ENCODE measurements around the gene SIX3. TPM values are rescaled to one million over a fixed set of nuclear protein-coding genes. Genes with fewer than 3 reads are reported as not detected.

Gene SIX3
- polyA plus RNA-seq, 1 experiment, result not detected

DNA sequence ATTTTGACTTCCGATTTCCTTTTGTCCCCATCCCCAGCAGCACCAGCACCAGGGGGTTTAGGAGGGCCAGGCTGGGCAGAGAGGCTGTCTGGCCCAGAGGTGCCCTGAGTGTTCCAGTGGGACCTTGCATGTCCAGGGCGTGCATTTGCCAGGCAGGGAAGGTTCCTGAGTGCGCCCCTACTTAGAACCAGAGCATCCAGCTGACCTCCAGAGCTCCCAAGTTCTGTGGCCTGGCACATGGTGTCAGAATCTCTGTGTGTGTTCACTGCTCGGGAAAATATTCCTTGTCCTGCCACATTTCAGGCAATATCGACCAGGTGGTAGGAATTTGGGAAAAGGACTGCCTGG lies 5.5 kb downstream of the SIX3 start:
- ChIA-PET POLR2A (no interaction called here), CTCF (interaction anchor here (1.2 to 1.8 kb wide), 2 partner anchors 9 to 466 kb away, joined by 3 to 5 read pairs; no protein-coding TSS in a partner anchor)
- no peak for DNase-seq (ENCODE audit: low read depth)
- H3K36me3 ChIP-seq (ENCODE audit: control insufficient read depth, insufficient read depth, low read length), result no peaks in the 10 kb centered on the region
- TF ChIP-seq, protein P1, sequence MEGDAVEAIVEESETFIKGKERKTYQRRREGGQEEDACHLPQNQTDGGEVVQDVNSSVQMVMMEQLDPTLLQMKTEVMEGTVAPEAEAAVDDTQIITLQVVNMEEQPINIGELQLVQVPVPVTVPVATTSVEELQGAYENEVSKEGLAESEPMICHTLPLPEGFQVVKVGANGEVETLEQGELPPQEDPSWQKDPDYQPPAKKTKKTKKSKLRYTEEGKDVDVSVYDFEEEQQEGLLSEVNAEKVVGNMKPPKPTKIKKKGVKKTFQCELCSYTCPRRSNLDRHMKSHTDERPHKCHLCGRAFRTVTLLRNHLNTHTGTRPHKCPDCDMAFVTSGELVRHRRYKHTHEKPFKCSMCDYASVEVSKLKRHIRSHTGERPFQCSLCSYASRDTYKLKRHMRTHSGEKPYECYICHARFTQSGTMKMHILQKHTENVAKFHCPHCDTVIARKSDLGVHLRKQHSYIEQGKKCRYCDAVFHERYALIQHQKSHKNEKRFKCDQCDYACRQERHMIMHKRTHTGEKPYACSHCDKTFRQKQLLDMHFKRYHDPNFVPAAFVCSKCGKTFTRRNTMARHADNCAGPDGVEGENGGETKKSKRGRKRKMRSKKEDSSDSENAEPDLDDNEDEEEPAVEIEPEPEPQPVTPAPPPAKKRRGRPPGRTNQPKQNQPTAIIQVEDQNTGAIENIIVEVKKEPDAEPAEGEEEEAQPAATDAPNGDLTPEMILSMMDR (IDR thresholded peaks at IDR 0.05; ENCODE audit: insufficient read depth, low read depth, low read length), result no peak
- H3K4me3 ChIP-seq (ENCODE audit: low read depth, low read length), result no peak overlapping the region
- H3K27me3 ChIP-seq (ENCODE audit: control insufficient read depth, insufficient read depth, low read length), result peaks cover 44% of the 10 kb centered on the region

DNA sequence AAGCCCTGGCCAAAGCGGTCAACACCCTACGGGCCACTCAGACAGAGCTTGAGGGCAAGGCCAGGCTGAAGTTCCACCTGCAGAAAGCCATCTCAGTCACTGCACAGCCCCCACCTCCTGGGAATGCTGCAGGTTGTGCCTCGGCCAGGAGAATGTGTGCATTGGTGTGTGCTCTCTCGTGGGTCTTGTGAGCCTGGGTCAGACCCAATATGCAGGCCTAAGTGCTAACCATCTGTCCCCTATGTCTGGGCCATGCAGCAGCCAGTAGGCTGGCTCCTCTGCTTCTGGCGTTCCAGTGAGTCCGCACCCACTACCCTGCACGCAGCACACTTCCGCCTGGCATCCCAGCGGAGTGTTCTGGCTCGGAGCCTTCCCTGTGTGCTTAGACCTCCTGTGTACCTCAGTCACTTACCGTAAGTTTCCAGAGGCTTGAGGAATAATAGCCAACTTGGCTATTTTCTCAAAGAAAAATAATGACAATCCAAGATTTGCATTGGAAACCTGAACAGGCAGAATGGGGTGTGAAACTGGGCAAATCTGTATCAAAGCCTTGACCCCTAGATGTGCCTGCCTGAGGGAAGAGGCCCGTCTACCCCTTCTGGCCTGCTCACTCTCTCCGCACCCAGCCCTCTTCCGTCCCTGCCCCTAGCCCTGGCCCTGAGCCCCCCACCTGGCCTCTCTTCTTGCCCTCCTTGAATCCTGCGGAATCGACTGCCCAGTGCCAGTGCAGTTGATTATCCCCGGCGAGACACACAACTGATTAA lies 7.2 kb downstream of the SIX3 start:
- H3K27me3 ChIP-seq (ENCODE audit: control insufficient read depth, insufficient read depth, low read length), result peaks cover 48% of the 10 kb centered on the region
- TF ChIP-seq, protein P1 (IDR thresholded peaks at IDR 0.05; ENCODE audit: insufficient read depth, low read depth, low read length), result no peak
- H3K36me3 ChIP-seq (ENCODE audit: control insufficient read depth, insufficient read depth, low read length), result no peaks in the 10 kb centered on the region
- ChIA-PET POLR2A (no interaction called here), CTCF (no interaction called here)
- H3K4me3 ChIP-seq (ENCODE audit: low read depth, low read length), result no peak overlapping the region
- DNase-seq (ENCODE audit: low read depth), result no peak

DNA sequence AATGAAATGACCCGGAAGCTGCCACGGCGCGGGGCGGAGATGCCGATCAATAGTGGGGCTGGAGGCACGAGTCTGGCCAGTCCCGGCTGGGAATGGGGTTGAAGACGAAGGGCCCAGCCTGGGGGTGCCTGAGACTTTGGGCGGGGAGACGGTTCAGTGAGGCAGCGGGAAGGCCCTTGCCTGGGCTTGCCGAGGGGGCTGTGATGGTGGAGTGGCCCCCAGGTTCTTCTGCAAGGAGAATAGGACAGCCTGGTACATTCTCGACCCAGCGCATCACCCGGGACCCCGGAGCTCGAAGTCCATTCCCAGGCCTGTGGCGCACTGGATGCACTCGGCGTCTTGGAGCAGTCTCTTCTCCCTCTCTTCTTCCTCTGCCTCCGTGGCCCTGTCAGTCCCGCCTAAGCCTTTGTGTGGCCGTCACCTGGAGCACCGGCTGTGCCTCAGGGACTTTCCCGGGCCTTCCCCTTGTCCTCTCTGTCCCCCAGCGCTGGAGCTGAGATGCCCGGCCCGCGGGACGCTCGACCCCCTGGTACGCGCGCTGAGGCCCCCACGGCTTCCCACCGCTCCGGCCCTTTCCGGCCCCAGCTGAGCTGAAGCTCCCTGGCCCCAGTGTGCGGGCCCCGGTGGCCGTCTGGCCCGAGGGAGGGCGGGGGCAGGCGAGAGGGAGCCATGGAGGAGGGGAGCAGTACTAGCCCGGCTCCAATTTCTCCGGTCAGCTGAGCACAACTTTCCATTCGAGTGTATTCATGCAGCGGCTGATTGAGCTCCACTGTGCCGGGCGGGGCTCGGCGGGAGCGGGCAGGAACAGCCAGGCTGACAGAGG lies 8.0 kb downstream of the SIX3 start:
- Histone ChIP-seq H3K27me3 (ENCODE audit: control insufficient read depth, insufficient read depth, low read length) (peaks cover 48% of the 10 kb centered on the region), H3K36me3 (ENCODE audit: control insufficient read depth, insufficient read depth, low read length) (no peaks in the 10 kb centered on the region), H3K4me3 (ENCODE audit: low read depth, low read length) (no peak overlapping the region)
- TF ChIP-seq, protein P1 (IDR thresholded peaks at IDR 0.05; ENCODE audit: insufficient read depth, low read depth, low read length), result no peak
- ChIA-PET POLR2A (no interaction called here), CTCF (interaction anchor here (0.6 to 1.3 kb wide), 2 partner anchors 9 to 1877 kb away, joined by 3 read pairs; no protein-coding TSS in a partner anchor)
- no peak for DNase-seq (ENCODE audit: low read depth)

DNA sequence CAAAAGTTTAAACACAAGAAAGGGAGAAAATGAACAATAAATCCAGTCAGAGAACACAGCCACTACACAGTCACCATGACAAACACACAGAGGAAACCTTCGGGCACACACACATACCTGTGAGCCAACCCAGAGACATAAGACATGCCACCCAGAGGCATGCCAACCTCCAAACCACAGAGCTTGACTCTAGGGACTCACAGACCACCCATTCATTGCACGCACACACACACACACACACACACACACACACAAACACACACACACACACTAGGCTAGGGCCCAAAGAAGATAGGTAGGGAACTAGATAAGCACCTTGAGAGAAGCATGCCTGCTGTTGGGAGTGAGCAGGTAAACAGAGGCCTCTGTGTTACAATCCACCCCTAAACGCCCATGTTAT lies 9.1 kb downstream of the SIX3 start:
- Histone ChIP-seq H3K36me3 (ENCODE audit: control insufficient read depth, insufficient read depth, low read length) (no peaks in the 10 kb centered on the region), H3K27me3 (ENCODE audit: control insufficient read depth, insufficient read depth, low read length) (peaks cover 54% of the 10 kb centered on the region), H3K4me3 (ENCODE audit: low read depth, low read length) (no peak overlapping the region)
- TF ChIP-seq, protein P1 (IDR thresholded peaks at IDR 0.05; ENCODE audit: insufficient read depth, low read depth, low read length), result no peak
- DNase-seq (ENCODE audit: low read depth), result no peak
- POLR2A ChIA-PET, result no interaction called here
- CTCF ChIA-PET, result interaction anchor here (1.0 to 1.4 kb wide), 3 partner anchors 8 to 556 kb away, joined by 3 read pairs; no protein-coding TSS in a partner anchor

DNA sequence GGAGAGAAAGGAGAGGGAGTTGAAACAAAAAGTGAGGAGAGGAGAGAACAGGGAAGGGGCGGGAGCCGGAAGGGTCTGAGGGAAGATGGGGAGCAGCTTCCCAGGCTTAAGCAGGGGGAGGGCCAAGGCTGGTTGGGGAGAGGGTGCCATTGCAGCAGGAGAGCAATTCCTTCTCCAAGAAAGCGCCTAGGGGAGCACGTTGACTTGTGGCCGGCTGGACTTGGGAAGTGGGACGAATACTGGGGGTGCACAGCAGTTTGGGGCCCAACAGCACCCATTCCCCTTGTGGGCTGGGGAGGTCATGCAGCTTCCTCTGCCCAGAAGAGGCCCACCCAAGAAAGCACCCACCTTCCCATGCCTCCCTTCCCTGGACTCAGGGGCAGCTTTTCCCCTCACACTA lies 9.6 kb downstream of the SIX3 start:
- Histone ChIP-seq H3K4me3 (ENCODE audit: low read depth, low read length) (no peak overlapping the region), H3K27me3 (ENCODE audit: control insufficient read depth, insufficient read depth, low read length) (peaks cover 55% of the 10 kb centered on the region), H3K36me3 (ENCODE audit: control insufficient read depth, insufficient read depth, low read length) (no peaks in the 10 kb centered on the region)
- TF ChIP-seq, protein P1 (IDR thresholded peaks at IDR 0.05; ENCODE audit: insufficient read depth, low read depth, low read length), result no peak
- ChIA-PET POLR2A (no interaction called here), CTCF (interaction anchor here (1.0 to 1.4 kb wide), 3 partner anchors 8 to 556 kb away, joined by 3 read pairs; no protein-coding TSS in a partner anchor)
- DNase-seq (ENCODE audit: low read depth), result no peak

Measured in BJ (cell line).